Neuronal stem cell (in vitro differentiated cells): Measurements from ENCODE around the gene ALG9.

ENCODE experiments used
- DNase-seq: peaks from one replicate; pipeline ENCODE4 v3.0.0-alpha.2; 2013; ENCODE audit warnings: low spot score
- H2AFZ ChIP-seq: one replicate; pipeline ENCODE4 v1.6.1; 2013; ENCODE audit warnings: mild to moderate bottlenecking, low read length, inconsistent platforms
- H2AK5ac ChIP-seq: 2 replicates; pipeline ENCODE4 v1.6.1; 2013; ENCODE audit warnings: low read depth, mild to moderate bottlenecking, inconsistent platforms, low read length, moderate library complexity, mixed read lengths
- H2BK120ac ChIP-seq: 2 replicates; pipeline ENCODE4 v1.6.1; 2013; ENCODE audit warnings: low read depth, mild to moderate bottlenecking, inconsistent platforms, low read length, moderate library complexity, mixed read lengths
- H2BK12ac ChIP-seq: one replicate; pipeline ENCODE4 v1.6.1; 2013; ENCODE audit warnings: low read length, inconsistent platforms
- H2BK15ac ChIP-seq: 2 replicates; pipeline ENCODE4 v1.6.1; 2013; ENCODE audit warnings: mild to moderate bottlenecking, low read length, inconsistent platforms, mixed read lengths
- H2BK5ac ChIP-seq: one replicate; pipeline ENCODE4 v1.6.1; 2013; ENCODE audit warnings: inconsistent platforms, mild to moderate bottlenecking, low read length, moderate library complexity
- H3K14ac ChIP-seq: one replicate; pipeline ENCODE4 v1.6.1; 2013; ENCODE audit warnings: low read length, inconsistent platforms
- H3K18ac ChIP-seq: 2 replicates; pipeline ENCODE4 v1.6.1; 2013; ENCODE audit warnings: low read length, inconsistent platforms
- H3K23ac ChIP-seq: 2 replicates; pipeline ENCODE4 v1.6.1; 2013; ENCODE audit warnings: low read depth, mild to moderate bottlenecking, mixed read lengths, low read length, inconsistent platforms; ENCODE audit not compliant: poor library complexity
- H3K27ac ChIP-seq: replicated peaks from 3 replicates; pipeline ENCODE4 v1.5.1; 2013; ENCODE audit warnings: low read length, inconsistent platforms
- H3K27me3 ChIP-seq, 3 experiments: 2 replicates each; pipeline ENCODE4 v1.6.1; 2013; ENCODE audit warnings: low read length in 3 of 3, mild to moderate bottlenecking in 2 of 3, inconsistent platforms in 1 of 3, low read depth in 1 of 3, mixed read lengths in 1 of 3, moderate library complexity in 1 of 3; ENCODE audit not compliant: control insufficient read depth in 3 of 3, insufficient read depth in 3 of 3
- H3K36me3 ChIP-seq, 2 donors: replicated peaks in 1 of 2; 2 replicates each; pipeline ENCODE4 v1.6.1; 2013; ENCODE audit warnings: low read length in 2 of 2; ENCODE audit not compliant: control insufficient read depth in 2 of 2, insufficient read depth in 2 of 2
- H3K4ac ChIP-seq: 2 replicates; pipeline ENCODE4 v1.6.1; 2013; ENCODE audit warnings: inconsistent platforms, mild to moderate bottlenecking, low read length, moderate library complexity
- H3K4me1 ChIP-seq, 2 donors: 1 replicate in 1 of 2; 2 replicates in 1 of 2; pipeline ENCODE4 v1.6.1; 2013; ENCODE audit warnings: low read length in 2 of 2, low read depth in 1 of 2; ENCODE audit not compliant: control insufficient read depth in 2 of 2, insufficient read depth in 1 of 2
- H3K4me2 ChIP-seq: one replicate; pipeline ENCODE4 v1.6.1; 2013; ENCODE audit warnings: mild to moderate bottlenecking, low read length, inconsistent platforms; ENCODE audit not compliant: insufficient read depth, poor library complexity, severe bottlenecking
- H3K4me3 ChIP-seq, 2 donors: 2 replicates each; pipeline ENCODE4 v1.5.1; 2013; ENCODE audit warnings: low read length in 2 of 2, mild to moderate bottlenecking in 2 of 2, inconsistent platforms in 1 of 2, moderate library complexity in 1 of 2
- H3K79me1 ChIP-seq: one replicate; pipeline ENCODE4 v1.6.1; 2013; ENCODE audit warnings: low read depth, mild to moderate bottlenecking, inconsistent platforms, low read length, moderate library complexity
- H3K9ac ChIP-seq: one replicate; pipeline ENCODE4 v1.6.1; 2013; ENCODE audit warnings: mild to moderate bottlenecking, low read depth, low read length, inconsistent platforms; ENCODE audit not compliant: poor library complexity
- H3K9me3 ChIP-seq, 2 donors: replicated peaks in 1 of 2; 2 replicates each; pipeline versions ENCODE3 to v1.6.1; 2013; ENCODE audit warnings: low read length in 2 of 2, mild to moderate bottlenecking in 2 of 2, inconsistent platforms in 1 of 2, low read depth in 1 of 2, mixed read lengths in 1 of 2, moderate library complexity in 1 of 2; ENCODE audit not compliant: control insufficient read depth in 2 of 2, insufficient read depth in 1 of 2
- H4K8ac ChIP-seq: one replicate; pipeline ENCODE4 v1.6.1; 2013; ENCODE audit warnings: low read depth, mild to moderate bottlenecking, inconsistent platforms, low read length, moderate library complexity
- H4K91ac ChIP-seq: one replicate; pipeline ENCODE4 v1.6.1; 2013; ENCODE audit warnings: low read length, low read depth, mild to moderate bottlenecking, inconsistent platforms; ENCODE audit not compliant: poor library complexity
- WGBS, 2 donors: extraction: QIAGEN DNeasy Blood & Tissue Kit; methylation state at CpG; one replicate each; pipeline ENCODE4 v1.1.7; 2013; ENCODE audit warnings: missing lambda C conversion rate in 2 of 2, mixed read lengths in 1 of 2; ENCODE audit not compliant: insufficient read length in 2 of 2, insufficient replicate concordance in 1 of 2; ENCODE audit errors: extremely low coverage in 2 of 2; 5-methylcytosine and 5-hydroxymethylcytosine counted together

Gene ALG9

GRCh38 chr11:111801135-111801534, 70.2 kb downstream of the ALG9 start:
- Histone ChIP-seq H4K8ac (no peak overlapping the region), H2AFZ (no peak overlapping the region), H3K27me3 (no peaks in the 10 kb centered on the region), H3K14ac (no peak overlapping the region), H3K4me2 (no peak overlapping the region), H2BK15ac (no peak overlapping the region), H3K18ac (no peak overlapping the region), H3K27ac (no peak overlapping the region), H3K4me1 (no peaks in the 10 kb centered on the region), H2BK5ac (no peak overlapping the region), H3K4me3 (no peak overlapping the region), H2BK12ac (no peak overlapping the region), H2AK5ac (no peak overlapping the region), H3K9ac (no peak overlapping the region), H3K4ac (no peak overlapping the region), H3K36me3 (peaks cover 2 to 60% of the 10 kb centered on the region in 2 donors), H3K79me1 (no peaks in the 10 kb centered on the region), H4K91ac (no peak overlapping the region), H3K23ac (no peak overlapping the region), H2BK120ac (no peak overlapping the region), H3K9me3 (no peaks in the 10 kb centered on the region)
- WGBS, 2 donors, result no CpG with 5 or more reads among the region's 2 CpGs
- DNase-seq, result no peak

GRCh38 chr11:111798279-111798678, 73.1 kb downstream of the ALG9 start:
- Histone ChIP-seq H3K27me3 (no peaks in the 10 kb centered on the region), H2AK5ac (no peak overlapping the region), H3K23ac (no peak overlapping the region), H3K4ac (no peak overlapping the region), H2BK15ac (no peak overlapping the region), H2BK5ac (no peak overlapping the region), H3K18ac (no peak overlapping the region), H3K27ac (no peak overlapping the region), H3K4me3 (no peak overlapping the region), H3K14ac (no peak overlapping the region), H3K4me1 (no peaks in the 10 kb centered on the region), H3K36me3 (peaks cover 0 to 42% of the 10 kb centered on the region in 2 donors), H3K9ac (no peak overlapping the region), H2BK12ac (no peak overlapping the region), H3K9me3 (no peaks in the 10 kb centered on the region), H2BK120ac (no peak overlapping the region), H2AFZ (no peak overlapping the region), H4K8ac (no peak overlapping the region), H3K4me2 (no peak overlapping the region), H3K79me1 (no peaks in the 10 kb centered on the region), H4K91ac (no peak overlapping the region)
- WGBS, 2 donors, result no CpG with 5 or more reads among the region's 1 CpG
- DNase-seq, result no peak

- H2BK5ac ChIP-seq, result no peak overlapping the region
- peaks cover 0 to 33% of the 10 kb centered on the region in 2 donors for H3K36me3 ChIP-seq
- no peak overlapping the region for H3K4ac ChIP-seq
- WGBS, 2 donors, result no CpG with 5 or more reads among the region's 2 CpGs
- H3K4me3 ChIP-seq, result no peak overlapping the region
- H3K79me1 ChIP-seq, result no peaks in the 10 kb centered on the region
- no peak overlapping the region for H3K4me2 ChIP-seq
- no peaks in the 10 kb centered on the region for H3K27me3 ChIP-seq
- no peak overlapping the region for H3K18ac ChIP-seq
- H3K9ac ChIP-seq, result no peak overlapping the region
- H3K27ac ChIP-seq, result no peak overlapping the region
- no peak overlapping the region for H2AK5ac ChIP-seq
- H2BK120ac ChIP-seq, result no peak overlapping the region
- H3K23ac ChIP-seq, result no peak overlapping the region
- no peaks in the 10 kb centered on the region for H3K9me3 ChIP-seq
- H3K14ac ChIP-seq, result no peak overlapping the region
- H2AFZ ChIP-seq, result no peak overlapping the region
- no peak overlapping the region for H2BK15ac ChIP-seq
- H2BK12ac ChIP-seq, result no peak overlapping the region
- DNase-seq, result no peak
- no peak overlapping the region for H4K91ac ChIP-seq
- H3K4me1 ChIP-seq, result no peaks in the 10 kb centered on the region
- no peak overlapping the region for H4K8ac ChIP-seq
Observed at GRCh38 chr11:111797145-111797581, 74.2 kb downstream of the ALG9 start.

- Histone ChIP-seq H2BK15ac (no peak overlapping the region), H2AK5ac (no peak overlapping the region), H3K9me3 (no peaks in the 10 kb centered on the region), H3K4me3 (no peak overlapping the region), H3K27ac (no peak overlapping the region), H3K4me1 (no peaks in the 10 kb centered on the region), H4K91ac (no peak overlapping the region), H3K36me3 (peaks cover 0 to 28% of the 10 kb centered on the region in 2 donors), H2BK5ac (no peak overlapping the region), H3K9ac (no peak overlapping the region), H3K4me2 (no peak overlapping the region), H3K14ac (no peak overlapping the region), H3K23ac (no peak overlapping the region), H3K4ac (no peak overlapping the region), H3K27me3 (no peaks in the 10 kb centered on the region), H2BK120ac (no peak overlapping the region), H3K18ac (no peak overlapping the region), H3K79me1 (no peaks in the 10 kb centered on the region), H4K8ac (no peak overlapping the region), H2AFZ (no peak overlapping the region), H2BK12ac (no peak overlapping the region)
- no peak for DNase-seq
- no CpG with 5 or more reads among the region's 3 CpGs for WGBS, 2 donors
Observed at GRCh38 chr11:111796696-111797095, 74.7 kb downstream of the ALG9 start.
